ENCODE measurements around the gene SDC3. TPM values are rescaled to one million over a fixed set of nuclear protein-coding genes. Genes with fewer than 3 reads are reported as not detected.

SDC3 gene
- total and polyA plus RNA-seq, 11 donors = 16.8 to 83.4 (median 28.8) TPM

- peak in 1 of 5 donors; percentile 11 for DNase-seq
- TF ChIP-seq CTCF (IDR thresholded peaks at IDR 0.05) (no peak), POLR2A (IDR thresholded peaks at IDR 0.05) (no peak)
- H3K27ac ChIP-seq = peak overlapping the region in 1 of 12 donors; percentile 85
- H3K36me3 ChIP-seq = no peaks in the 10 kb centered on the region
- intact Hi-C loops (cut with DNase I) = no loop called here
- ATAC-seq = no peak
- H3K9me3 ChIP-seq = no peaks in the 10 kb centered on the region
- H3K4me1 ChIP-seq = peaks cover 0 to 50% (median 14%) of the 10 kb centered on the region in 12 donors
- H3K4me3 ChIP-seq = no peak overlapping the region
- H3K27me3 ChIP-seq = no peaks in the 10 kb centered on the region
- whole genome bisulfite sequencing, 4 donors = 84 to 88% (median 85%) methylated on average over 14 of the region's 14 CpGs
Measured at GRCh38 chr1:30882678-30883388, 25.7 kb downstream of the SDC3 start.

GRCh38 chr1:30881319-30882181 is 27.0 kb downstream of the SDC3 start:
- Histone ChIP-seq H3K27ac (peak overlapping the region in 1 of 12 donors; percentile 85), H3K4me3 (no peak overlapping the region), H3K4me1 (peaks cover 0 to 59% (median 22%) of the 10 kb centered on the region in 12 donors), H3K9me3 (no peaks in the 10 kb centered on the region), H3K27me3 (no peaks in the 10 kb centered on the region), H3K36me3 (peaks cover 0 to 4% (median 0%) of the 10 kb centered on the region in 9 donors)
- ATAC-seq (no peak), DNase-seq (peak in 1 of 5 donors; percentile 7)
- 69 to 79% (median 77%) methylated on average over 25 of the region's 25 CpGs for WGBS, 4 donors
- TF ChIP-seq CTCF (IDR thresholded peaks at IDR 0.05) (no peak), POLR2A (IDR thresholded peaks at IDR 0.05) (no peak)
- intact Hi-C loops (cut with DNase I) = no loop called here

GRCh38 chr1:30880678-30881318 is 27.8 kb downstream of the SDC3 start:
- peaks cover 0 to 9% (median 0%) of the 10 kb centered on the region in 9 donors for H3K36me3 ChIP-seq
- H3K4me3 ChIP-seq = no peak overlapping the region
- TF ChIP-seq CTCF (IDR thresholded peaks at IDR 0.05) = no peak
- H3K4me1 ChIP-seq = peaks cover 0 to 56% (median 22%) of the 10 kb centered on the region in 12 donors
- H3K27ac ChIP-seq = peak overlapping the region in 1 of 12 donors; percentile 85
- H3K27me3 ChIP-seq = no peaks in the 10 kb centered on the region
- H3K9me3 ChIP-seq = no peaks in the 10 kb centered on the region
- intact Hi-C loops (cut with DNase I) = no loop called here
- 79 to 88% (median 88%) methylated on average over 11 of the region's 11 CpGs for WGBS, 4 donors
- no peak for DNase-seq
- no peak for ATAC-seq

Measured in heart left ventricle (tissue), 16 donors.